ENCODE data around the gene NFILZ. TPM values are rescaled to one million over a fixed set of nuclear protein-coding genes. Genes with fewer than 3 reads are reported as not detected.

Gene NFILZ
- total and polyA plus RNA-seq, 2 of the 8 experiments (the other 6 are each of a cell fraction or from before 2014, with no cell fraction given): not detected

GRCh38 chr19:8618751-8619150 lies 11.7 kb upstream of the NFILZ start:
- Histone ChIP-seq H3K79me1 (ENCODE audit: low read depth, low read length) (no peaks in the 10 kb centered on the region), H2BK20ac (ENCODE audit: low read length) (no peak overlapping the region), H3K27ac (ENCODE audit: low read depth, low read length) (no peak overlapping the region), H3K56ac (replicated peaks; ENCODE audit: insufficient read length, low read depth, low read length) (no peak overlapping the region), H2BK12ac (ENCODE audit: low read depth, low read length) (no peak overlapping the region), H2BK120ac (replicated peaks; ENCODE audit: low read depth, low read length) (no peak overlapping the region), H3K4me1 (replicated peaks in 1 of 4; ENCODE audit: control insufficient read depth in 3 of 4, insufficient read depth in 4 of 4, low read length in 3 of 4) (no peaks in the 10 kb centered on the region), H3K9ac (replicated peaks in 1 of 4; ENCODE audit: extremely low read depth in 1 of 4, low read depth in 3 of 4, low read length in 3 of 4) (no peak overlapping the region), H2AFZ (ENCODE audit: low read length) (no peak overlapping the region), H3K4me2 (ENCODE audit: insufficient read depth in 1 of 2, low read depth in 2 of 2, low read length in 2 of 2) (no peak overlapping the region), H3K23ac (ENCODE audit: insufficient read length) (no peak overlapping the region), H3K27me3 (replicated peaks in 1 of 4; ENCODE audit: control insufficient read depth in 3 of 4, extremely low read depth in 1 of 4, insufficient read depth in 3 of 4, low read length in 3 of 4) (no peaks in the 10 kb centered on the region), H3K4ac (replicated peaks; ENCODE audit: insufficient read length, low read depth, low read length) (no peak overlapping the region), H3K4me3 (ENCODE audit: extremely low read depth in 1 of 4, insufficient read depth in 2 of 4, low read depth in 3 of 4, low read length in 4 of 4) (no peak overlapping the region), H2BK15ac (ENCODE audit: low read length) (no peak overlapping the region), H4K8ac (ENCODE audit: extremely low read depth, insufficient read depth, low read length) (no peak overlapping the region), H4K5ac (ENCODE audit: insufficient read length, low read depth, low read length) (no peak overlapping the region), H2BK5ac (ENCODE audit: low read depth, low read length) (no peak overlapping the region), H3K9me3 (ENCODE audit: insufficient read depth in 2 of 2, low read depth in 1 of 2, low read length in 1 of 2) (no peaks in the 10 kb centered on the region), H3K18ac (ENCODE audit: extremely low read depth, low read length) (no peak overlapping the region), H3K79me2 (ENCODE audit: control insufficient read depth in 1 of 2, insufficient read depth in 2 of 2, low read length in 2 of 2) (no peaks in the 10 kb centered on the region), H2AK5ac (ENCODE audit: low read depth, low read length) (no peak overlapping the region), H3K36me3 (ENCODE audit: control insufficient read depth in 2 of 4, insufficient read depth in 4 of 4, low read length in 3 of 4) (no peaks in the 10 kb centered on the region), H4K91ac (replicated peaks; ENCODE audit: insufficient read length, low read length) (no peak overlapping the region), H3K23me2 (ENCODE audit: low read depth, low read length) (no peaks in the 10 kb centered on the region; the same call in 1 of the 2 replicates), H4K20me1 (replicated peaks in 1 of 2; ENCODE audit: control insufficient read depth in 1 of 2, insufficient read depth in 2 of 2, low read length in 2 of 2) (no peaks in the 10 kb centered on the region), H3K14ac (ENCODE audit: insufficient read length) (no peak overlapping the region)
- DNase-seq (ENCODE audit: low read depth in 1 of 2, low spot score in 2 of 2) (no peak), FAIRE-seq (no peak)
- WGBS, 2 experiments (ENCODE audit: extremely low coverage in 1 of 2, insufficient coverage in 1 of 2, insufficient read length in 1 of 2, insufficient replicate concordance in 2 of 2, low coverage in 1 of 2, low lambda C conversion rate in 2 of 2, missing lambda C conversion rate in 1 of 2): 72% methylated on average over 3 of the region's 8 CpGs; no CpG with 5 or more reads in 1 of the 2 experiments
- CTCF ChIA-PET (ENCODE audit: partially characterized antibody): interaction anchor here (0.7 to 6.0 kb wide), 5 partner anchors 12 to 1470 kb away, joined by 3 to 23 read pairs (median 3); partner anchors contain the start of gene NFILZ
- POLR2A ChIA-PET (ENCODE audit: partially characterized antibody): interaction anchor here (0.6 to 1.7 kb wide), 6 partner anchors 12 to 28 kb away, joined by 3 to 5 read pairs (median 4); no protein-coding TSS in a partner anchor
- TF ChIP-seq YY1 (IDR thresholded peaks at IDR 0.05; ENCODE audit: low read depth, low read length) (no peak), BCL11A (IDR thresholded peaks at IDR 0.05; ENCODE audit: low read depth in 2 of 2, low read length in 2 of 2) (no peak), CREB1 (IDR thresholded peaks at IDR 0.05) (no peak), SIX5 (IDR thresholded peaks at IDR 0.05; ENCODE audit: low read depth, low read length) (no peak), RXRA (IDR thresholded peaks at IDR 0.05; ENCODE audit: insufficient read depth, low read depth, low read length) (no peak), NANOG (IDR thresholded peaks at IDR 0.05; ENCODE audit: insufficient read depth, low read depth, low read length, poor library complexity, severe bottlenecking) (no peak), POLR2A (IDR thresholded peaks at IDR 0.05; ENCODE audit: control extremely low read depth in 1 of 2, low read depth in 2 of 2, low read length in 2 of 2) (no peak), MAFK (IDR thresholded peaks at IDR 0.05; ENCODE audit: low read depth, low read length) (no peak), KDM4A (IDR thresholded peaks at IDR 0.05; ENCODE audit: low read depth, low read length, severe bottlenecking) (no peak), E2F6 (IDR thresholded peaks at IDR 0.05) (no peak), FOSL1 (IDR thresholded peaks at IDR 0.05; ENCODE audit: insufficient read depth, low read depth, low read length) (no peak), CTBP2 (IDR thresholded peaks at IDR 0.05; ENCODE audit: borderline replicate concordance, insufficient read depth, insufficient read length, low read length) (no peak), POU5F1 (IDR thresholded peaks at IDR 0.05; ENCODE audit: low read depth, low read length) (no peak), GABPA (IDR thresholded peaks at IDR 0.05; ENCODE audit: borderline replicate concordance, insufficient read depth, low read length) (no peak), NRF1 (IDR thresholded peaks at IDR 0.05; ENCODE audit: low read depth, low read length) (no peak)

All from H1 (cell line).